Measurements from ENCODE around the gene CNIH2.

CNIH2 gene

DNA sequence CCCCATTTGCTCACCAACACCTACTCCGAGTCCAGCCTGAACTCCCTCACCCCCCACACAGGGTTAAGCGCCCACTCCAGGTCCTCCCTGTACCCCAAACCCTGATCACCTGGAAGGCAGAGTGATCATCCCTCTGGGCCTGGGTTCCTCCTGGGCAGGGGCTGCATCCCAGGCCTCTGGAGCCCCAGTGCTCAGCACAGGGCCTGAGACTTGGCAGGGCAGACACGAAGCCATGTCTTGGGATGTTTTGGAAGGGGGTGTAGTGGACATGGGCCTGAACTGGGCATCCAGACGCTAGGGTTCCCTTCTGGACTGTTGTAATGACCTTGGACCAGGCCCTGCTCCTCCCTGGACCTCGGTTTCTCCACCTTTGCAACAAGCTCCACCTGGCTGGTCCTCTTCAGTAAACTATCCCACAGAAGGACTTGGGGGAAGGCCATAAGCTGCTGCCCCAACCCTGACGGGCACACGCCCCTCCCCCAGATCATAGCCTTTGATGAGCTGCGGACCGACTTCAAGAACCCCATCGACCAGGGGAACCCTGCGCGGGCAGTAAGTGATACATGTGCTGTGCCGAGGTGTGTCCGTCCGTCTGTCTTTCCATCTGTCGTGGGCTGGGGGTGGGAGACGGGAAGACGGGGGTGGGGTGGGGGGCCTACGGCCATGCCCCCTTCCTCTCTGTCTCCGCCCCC is 3.9 kb downstream of the CNIH2 start:
- no peaks in the 10 kb centered on the region for H3K9me2 ChIP-seq (replicated peaks; ENCODE audit: low read depth, low read length)
- H3K9ac ChIP-seq (ENCODE audit: low read depth, low read length, poor library complexity, severe bottlenecking) = no peak overlapping the region
- no peaks in the 10 kb centered on the region for H3K27me3 ChIP-seq (ENCODE audit: insufficient read depth, low read length, poor library complexity, severe bottlenecking)
- H4K20me1 ChIP-seq (ENCODE audit: insufficient read depth, low read length, poor library complexity, severe bottlenecking) = peaks cover 8% of the 10 kb centered on the region
- H3K4me2 ChIP-seq (ENCODE audit: low read depth, low read length, poor library complexity, severe bottlenecking) = no peak overlapping the region
- H3K79me2 ChIP-seq (ENCODE audit: insufficient read depth, low read length) = no peaks in the 10 kb centered on the region
- TF ChIP-seq EZH2phosphoT487 (IDR thresholded peaks at IDR 0.05; ENCODE audit: borderline replicate concordance) = no peak
- TF ChIP-seq, protein P1, sequence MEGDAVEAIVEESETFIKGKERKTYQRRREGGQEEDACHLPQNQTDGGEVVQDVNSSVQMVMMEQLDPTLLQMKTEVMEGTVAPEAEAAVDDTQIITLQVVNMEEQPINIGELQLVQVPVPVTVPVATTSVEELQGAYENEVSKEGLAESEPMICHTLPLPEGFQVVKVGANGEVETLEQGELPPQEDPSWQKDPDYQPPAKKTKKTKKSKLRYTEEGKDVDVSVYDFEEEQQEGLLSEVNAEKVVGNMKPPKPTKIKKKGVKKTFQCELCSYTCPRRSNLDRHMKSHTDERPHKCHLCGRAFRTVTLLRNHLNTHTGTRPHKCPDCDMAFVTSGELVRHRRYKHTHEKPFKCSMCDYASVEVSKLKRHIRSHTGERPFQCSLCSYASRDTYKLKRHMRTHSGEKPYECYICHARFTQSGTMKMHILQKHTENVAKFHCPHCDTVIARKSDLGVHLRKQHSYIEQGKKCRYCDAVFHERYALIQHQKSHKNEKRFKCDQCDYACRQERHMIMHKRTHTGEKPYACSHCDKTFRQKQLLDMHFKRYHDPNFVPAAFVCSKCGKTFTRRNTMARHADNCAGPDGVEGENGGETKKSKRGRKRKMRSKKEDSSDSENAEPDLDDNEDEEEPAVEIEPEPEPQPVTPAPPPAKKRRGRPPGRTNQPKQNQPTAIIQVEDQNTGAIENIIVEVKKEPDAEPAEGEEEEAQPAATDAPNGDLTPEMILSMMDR (conservative IDR thresholded peaks at IDR 0.05; ENCODE audit: low read length) = no peak
- H3K9me3 ChIP-seq (ENCODE audit: insufficient read depth, low read depth, low read length) = no peaks in the 10 kb centered on the region
- H3K4me3 ChIP-seq (ENCODE audit: low read length, poor library complexity, severe bottlenecking) = no peak overlapping the region
- no peaks in the 10 kb centered on the region for H3K36me3 ChIP-seq (ENCODE audit: insufficient read depth, low read length)
- no peaks in the 10 kb centered on the region for H3F3A ChIP-seq (ENCODE audit: low read depth)
- peaks cover 14% of the 10 kb centered on the region for H3K4me1 ChIP-seq (ENCODE audit: insufficient read depth, low read length, poor library complexity, severe bottlenecking)
- no peak overlapping the region for H2AFZ ChIP-seq (ENCODE audit: low read length)

DNA sequence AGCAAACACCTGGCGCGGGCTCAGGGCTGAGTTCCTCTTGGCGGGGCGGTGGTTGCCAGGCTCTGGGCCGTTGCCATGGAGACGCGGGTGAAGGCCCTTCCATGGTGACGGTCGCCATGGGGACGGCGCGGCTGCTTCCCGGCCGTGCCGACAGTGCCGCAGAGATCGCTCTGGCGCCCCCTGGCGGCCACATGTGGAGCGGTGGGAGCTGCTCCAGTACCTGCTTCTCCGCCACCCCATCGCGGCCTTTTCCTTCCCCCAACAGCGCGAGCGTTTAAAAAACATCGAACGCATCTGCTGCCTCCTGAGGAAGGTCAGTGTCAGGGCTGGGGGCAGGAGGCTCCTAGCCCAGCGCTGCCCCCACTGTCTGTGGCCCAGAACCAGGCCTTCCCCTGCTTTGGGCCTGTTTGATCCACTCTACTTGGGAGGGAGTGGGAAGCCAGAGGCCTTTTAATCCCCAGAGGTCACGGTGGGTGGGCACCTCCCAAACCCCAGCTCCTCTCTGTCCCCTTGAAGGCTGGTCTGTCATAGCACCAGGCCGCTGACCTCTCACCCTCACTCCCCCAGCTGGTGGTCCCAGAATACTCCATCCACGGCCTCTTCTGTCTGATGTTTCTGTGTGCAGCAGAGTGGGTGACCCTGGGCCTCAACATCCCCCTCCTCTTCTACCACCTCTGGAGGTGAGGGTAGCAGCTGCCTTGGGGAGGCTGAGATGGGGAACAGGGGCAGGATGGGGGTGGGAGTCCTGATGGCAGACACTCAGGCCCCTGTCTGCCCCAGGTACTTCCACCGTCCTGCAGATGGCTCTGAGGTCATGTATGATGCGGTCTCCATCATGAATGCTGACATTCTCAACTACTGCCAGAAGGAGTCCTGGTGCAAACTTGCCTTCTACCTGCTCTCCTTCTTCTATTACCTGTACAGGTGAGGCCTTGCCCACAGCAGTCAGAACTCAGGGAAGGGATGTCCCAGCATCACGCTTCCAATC is 4.8 kb downstream of the CNIH2 start:
- Histone ChIP-seq H3K9me2 (replicated peaks; ENCODE audit: low read depth, low read length) (no peaks in the 10 kb centered on the region), H3K79me2 (ENCODE audit: insufficient read depth, low read length) (peaks cover 5% of the 10 kb centered on the region; the same call in 1 of the 2 replicates), H3K36me3 (ENCODE audit: insufficient read depth, low read length) (no peaks in the 10 kb centered on the region), H3F3A (ENCODE audit: low read depth) (no peaks in the 10 kb centered on the region), H3K9me3 (ENCODE audit: insufficient read depth, low read depth, low read length) (no peaks in the 10 kb centered on the region), H2AFZ (ENCODE audit: low read length) (no peak overlapping the region), H4K20me1 (ENCODE audit: insufficient read depth, low read length, poor library complexity, severe bottlenecking) (peaks cover 3% of the 10 kb centered on the region), H3K27me3 (ENCODE audit: insufficient read depth, low read length, poor library complexity, severe bottlenecking) (no peaks in the 10 kb centered on the region), H3K4me3 (ENCODE audit: low read length, poor library complexity, severe bottlenecking) (no peak overlapping the region), H3K4me2 (ENCODE audit: low read depth, low read length, poor library complexity, severe bottlenecking) (peak overlapping the region; percentile 25), H3K4me1 (ENCODE audit: insufficient read depth, low read length, poor library complexity, severe bottlenecking) (peaks cover 9% of the 10 kb centered on the region), H3K9ac (ENCODE audit: low read depth, low read length, poor library complexity, severe bottlenecking) (no peak overlapping the region)
- TF ChIP-seq EZH2phosphoT487 (IDR thresholded peaks at IDR 0.05; ENCODE audit: borderline replicate concordance) = no peak
- TF ChIP-seq, protein P1 (conservative IDR thresholded peaks at IDR 0.05; ENCODE audit: low read length) = peak; percentile 76

GRCh38 chr11:66283461-66284105 is 5.6 kb downstream of the CNIH2 start:
- Histone ChIP-seq H3K9me3 (ENCODE audit: insufficient read depth, low read depth, low read length) (no peaks in the 10 kb centered on the region), H3K4me3 (ENCODE audit: low read length, poor library complexity, severe bottlenecking) (no peak overlapping the region), H3K79me2 (ENCODE audit: insufficient read depth, low read length) (peaks cover 14% of the 10 kb centered on the region), H3F3A (ENCODE audit: low read depth) (no peaks in the 10 kb centered on the region), H3K4me2 (ENCODE audit: low read depth, low read length, poor library complexity, severe bottlenecking) (no peak overlapping the region), H3K36me3 (ENCODE audit: insufficient read depth, low read length) (no peaks in the 10 kb centered on the region), H4K20me1 (ENCODE audit: insufficient read depth, low read length, poor library complexity, severe bottlenecking) (peaks cover 3% of the 10 kb centered on the region), H3K9ac (ENCODE audit: low read depth, low read length, poor library complexity, severe bottlenecking) (no peak overlapping the region), H3K27me3 (ENCODE audit: insufficient read depth, low read length, poor library complexity, severe bottlenecking) (no peaks in the 10 kb centered on the region), H3K9me2 (replicated peaks; ENCODE audit: low read depth, low read length) (no peaks in the 10 kb centered on the region), H2AFZ (ENCODE audit: low read length) (no peak overlapping the region), H3K4me1 (ENCODE audit: insufficient read depth, low read length, poor library complexity, severe bottlenecking) (peaks cover 16% of the 10 kb centered on the region)
- TF ChIP-seq EZH2phosphoT487 (IDR thresholded peaks at IDR 0.05; ENCODE audit: borderline replicate concordance) = no peak
- TF ChIP-seq, protein P1 (conservative IDR thresholded peaks at IDR 0.05; ENCODE audit: low read length) = no peak

Data from Loucy (cell line).